RWPE2 (cell line): Measurements from ENCODE around the gene AQP12A.
A peak's percentile ranks its signal among the peaks of the same experiment; 100 is the strongest.
"Not testable (repeated sequence)": the region's sequence is repeated elsewhere in the genome, so short reads cannot be mapped to it uniquely, and the experiment has no call there.

Experiments
- ATAC-seq: fragments of 200-7000 bp; cut with Tn5 transposase; 3 replicates; pipeline ENCODE4 v1.9.1; 2021; ENCODE audit warnings: low read depth
- DNase-seq: peaks from one replicate; pipeline ENCODE4 v3.0.0-alpha.2; 2020; ENCODE audit warnings: low spot score
- H3K27ac ChIP-seq: fragments of 450-650 bp; 2 replicates; pipeline ENCODE4 v1.5.1; 2017; ENCODE audit warnings: mild to moderate bottlenecking; ENCODE audit not compliant: poor library complexity, severe bottlenecking
- H3K27me3 ChIP-seq: fragments of 250-450 bp; sonication (Bioruptor Pico); 2 replicates; pipeline ENCODE4 v1.5.1; 2021; ENCODE audit warnings: mild to moderate bottlenecking, moderate library complexity; ENCODE audit not compliant: insufficient read depth, poor library complexity, severe bottlenecking
- H3K36me3 ChIP-seq: fragments of 250-450 bp; sonication (Bioruptor Pico); 2 replicates; pipeline ENCODE4 v1.5.1; 2020; ENCODE audit warnings: low read depth, mild to moderate bottlenecking, moderate library complexity
- H3K4me1 ChIP-seq: fragments of 250-450 bp; sonication (Bioruptor Pico); 2 replicates; pipeline ENCODE4 v1.5.1; 2021; ENCODE audit warnings: mild to moderate bottlenecking, moderate library complexity; ENCODE audit not compliant: insufficient read depth, poor library complexity, severe bottlenecking
- H3K4me3 ChIP-seq: fragments of 250-450 bp; sonication (Bioruptor Pico); 2 replicates; pipeline ENCODE4 v1.5.1; 2021; ENCODE audit warnings: mild to moderate bottlenecking, moderate library complexity; ENCODE audit not compliant: severe bottlenecking
- H3K9me3 ChIP-seq: fragments of 250-450 bp; sonication (Bioruptor Pico); 2 replicates; pipeline ENCODE4 v1.5.1; 2021; ENCODE audit warnings: mild to moderate bottlenecking, moderate library complexity; ENCODE audit not compliant: severe bottlenecking
- CTCF ChIP-seq: fragments of 450-650 bp; IDR thresholded peaks from one replicate; pipeline ENCODE4 v1.5.1; 2017; ENCODE audit warnings: mild to moderate bottlenecking, moderate library complexity; ENCODE audit not compliant: poor library complexity, severe bottlenecking

AQP12A gene

GRCh38 chr2:240699835-240700234 is 8.2 kb downstream of the AQP12A start:
- H3K27ac ChIP-seq, DNase-seq, H3K9me3 ChIP-seq, H3K36me3 ChIP-seq, H3K4me3 ChIP-seq, ATAC-seq, H3K4me1 ChIP-seq, H3K27me3 ChIP-seq: not testable (repeated sequence)

DNA sequence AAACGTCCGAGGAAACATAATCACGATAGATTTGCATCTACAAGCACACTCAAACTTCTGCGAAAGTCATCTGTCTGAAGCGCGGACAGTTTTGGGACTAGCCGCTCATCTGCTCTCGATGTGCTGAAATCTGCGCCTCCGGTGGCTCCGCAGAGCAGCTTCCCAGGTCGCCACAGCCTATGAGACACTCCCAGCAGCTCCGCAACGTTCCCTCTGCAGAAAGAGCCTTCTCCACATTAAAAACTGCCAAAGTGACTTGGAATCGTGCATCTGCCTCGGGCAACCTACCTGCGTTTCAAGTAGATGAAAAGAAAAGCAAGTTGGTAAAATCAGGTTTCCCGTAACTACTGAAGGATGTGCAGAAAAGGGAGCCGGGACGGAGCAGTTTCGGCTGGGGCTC is 8.9 kb downstream of the AQP12A start:
- H3K9me3 ChIP-seq, H3K4me1 ChIP-seq, H3K27ac ChIP-seq, H3K36me3 ChIP-seq, H3K4me3 ChIP-seq, ATAC-seq, DNase-seq: not testable (repeated sequence)
- H3K27me3 ChIP-seq = peaks cover 15% of the 10 kb centered on the region

DNA sequence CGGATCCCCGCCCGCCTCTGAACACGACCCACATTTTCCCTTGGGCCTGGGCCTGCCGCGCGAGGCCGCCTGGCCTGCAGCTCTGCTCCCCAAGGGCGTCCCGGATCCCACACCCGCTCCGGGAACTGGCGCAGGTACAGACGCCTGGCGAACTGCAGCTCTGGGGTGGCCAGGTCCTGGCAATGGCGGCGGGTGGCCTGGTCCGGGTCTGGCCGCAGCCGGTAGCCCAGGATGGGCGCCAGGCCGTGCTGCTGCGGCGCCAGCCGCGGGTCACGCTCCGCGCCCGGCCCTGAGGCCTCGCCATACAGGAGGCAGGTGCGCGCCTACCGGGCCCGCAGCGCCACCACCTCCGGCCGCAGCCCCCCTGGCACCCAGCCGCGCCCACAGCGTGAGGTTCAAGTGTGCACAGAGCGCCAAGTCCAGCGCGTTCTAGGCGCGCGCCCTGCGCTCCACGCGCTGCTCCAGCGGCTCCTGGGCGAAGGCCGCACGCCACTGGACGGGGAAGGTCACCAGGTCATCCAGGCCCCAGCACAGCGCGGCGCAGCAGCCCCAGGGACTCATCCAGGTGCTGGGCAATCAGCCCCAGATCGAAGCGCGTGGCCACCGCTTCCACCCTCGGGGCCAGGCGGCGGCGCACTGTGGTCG is 9.5 kb downstream of the AQP12A start:
- H3K27ac ChIP-seq = no peak overlapping the region
- no peaks in the 10 kb centered on the region for H3K4me1 ChIP-seq
- DNase-seq (peak; percentile 42), ATAC-seq (no peak)
- no peaks in the 10 kb centered on the region for H3K9me3 ChIP-seq
- peaks cover 16% of the 10 kb centered on the region for H3K27me3 ChIP-seq
- no peak for TF ChIP-seq CTCF
- no peak overlapping the region for H3K4me3 ChIP-seq
- H3K36me3 ChIP-seq = no peaks in the 10 kb centered on the region

- DNase-seq = peak; percentile 45
- Histone ChIP-seq H3K4me3 (no peak overlapping the region), H3K36me3 (no peaks in the 10 kb centered on the region), H3K4me1 (no peaks in the 10 kb centered on the region), H3K27me3 (peaks cover 24% of the 10 kb centered on the region), H3K9me3 (no peaks in the 10 kb centered on the region), H3K27ac (no peak overlapping the region)
- no peak for ATAC-seq
- no peak for TF ChIP-seq CTCF
These were observed 10.3 kb downstream of the AQP12A start for GRCh38 chr2:240701736-240702639.

GRCh38 chr2:240702640-240703011 is 11.0 kb downstream of the AQP12A start:
- no peak for TF ChIP-seq CTCF
- no peaks in the 10 kb centered on the region for H3K4me1 ChIP-seq

More at GRCh38 chr2:240702640-240703011, 11.0 kb downstream of the AQP12A start:
- Histone ChIP-seq H3K27ac (no peak overlapping the region), H3K36me3 (no peaks in the 10 kb centered on the region), H3K4me3 (no peak overlapping the region), H3K9me3 (no peaks in the 10 kb centered on the region), H3K27me3 (peaks cover 30% of the 10 kb centered on the region)
- DNase-seq (no peak), ATAC-seq (no peak)
